ENCODE results near the gene ACE2. TPM values are rescaled to one million over a fixed set of nuclear protein-coding genes. Genes with fewer than 3 reads are reported as not detected.

Gene ACE2
- total and polyA plus RNA-seq, 8 donors = 0.49 to 3.6 (median 0.85) TPM

GRCh38 chrX:15530318-15530717, 70.4 kb downstream of the ACE2 start:
- no peak for TF ChIP-seq CTCF (IDR thresholded peaks at IDR 0.05)
- DNase-seq = no peak
- Histone ChIP-seq H3K27me3 (peaks cover 0 to 7% of the 10 kb centered on the region in 2 donors), H3K9me3 (no peaks in the 10 kb centered on the region), H3K36me3 (no peaks in the 10 kb centered on the region), H3K4me1 (no peaks in the 10 kb centered on the region), H3K27ac (no peak overlapping the region), H3K4me3 (no peak overlapping the region)
- intact Hi-C loops (cut with DNase I) = no loop called here
- ATAC-seq = no peak

- H3K27ac ChIP-seq = no peak overlapping the region
- H3K36me3 ChIP-seq = no peaks in the 10 kb centered on the region
- TF ChIP-seq CTCF (IDR thresholded peaks at IDR 0.05) = no peak
- DNase-seq (no peak), ATAC-seq (no peak)
- intact Hi-C loops (cut with DNase I) = no loop called here
- H3K27me3 ChIP-seq = peaks cover 0 to 7% of the 10 kb centered on the region in 2 donors
- H3K4me3 ChIP-seq = no peak overlapping the region
- no peaks in the 10 kb centered on the region for H3K9me3 ChIP-seq
- no peaks in the 10 kb centered on the region for H3K4me1 ChIP-seq
Measured at GRCh38 chrX:15529165-15529564, 71.6 kb downstream of the ACE2 start.

- no peak for DNase-seq
- peaks cover 0 to 4% of the 10 kb centered on the region in 2 donors for H3K27me3 ChIP-seq
- no peak overlapping the region for H3K27ac ChIP-seq
- intact Hi-C loops (cut with DNase I) = no loop called here
- no peak overlapping the region for H3K4me3 ChIP-seq
- no peak for TF ChIP-seq CTCF (IDR thresholded peaks at IDR 0.05)
- no peaks in the 10 kb centered on the region for H3K9me3 ChIP-seq
- no peaks in the 10 kb centered on the region for H3K4me1 ChIP-seq
- H3K36me3 ChIP-seq = no peaks in the 10 kb centered on the region
- no peak for ATAC-seq
Measured at GRCh38 chrX:15525664-15526416, 74.9 kb downstream of the ACE2 start.

- peaks cover 0 to 4% of the 10 kb centered on the region in 2 donors for H3K27me3 ChIP-seq
- no peak overlapping the region for H3K27ac ChIP-seq
- peak in 2 of 4 donors; percentile 29 to 47 for DNase-seq
- intact Hi-C loops (cut with DNase I) = no loop called here
- H3K36me3 ChIP-seq = no peaks in the 10 kb centered on the region
- H3K9me3 ChIP-seq = no peaks in the 10 kb centered on the region
- peak; percentile 44 for ATAC-seq
- no peak for TF ChIP-seq CTCF (IDR thresholded peaks at IDR 0.05)
- H3K4me3 ChIP-seq = no peak overlapping the region
- H3K4me1 ChIP-seq = no peaks in the 10 kb centered on the region
Measured at GRCh38 chrX:15524417-15524816, 76.3 kb downstream of the ACE2 start.

- no peaks in the 10 kb centered on the region for H3K4me1 ChIP-seq
- no peak for DNase-seq
- TF ChIP-seq CTCF (IDR thresholded peaks at IDR 0.05) = no peak
- H3K27me3 ChIP-seq = peaks cover 0 to 4% of the 10 kb centered on the region in 2 donors
- ATAC-seq = no peak
- no peak overlapping the region for H3K27ac ChIP-seq
- intact Hi-C loops (cut with DNase I) = no loop called here
- H3K36me3 ChIP-seq = no peaks in the 10 kb centered on the region
- H3K9me3 ChIP-seq = no peaks in the 10 kb centered on the region
- H3K4me3 ChIP-seq = no peak overlapping the region
Measured at GRCh38 chrX:15523088-15523487, 77.7 kb downstream of the ACE2 start.
